Measurements from ENCODE around the gene SEMA6A.

SEMA6A gene

GRCh38 chr5:116459301-116459700, 115.3 kb downstream of the SEMA6A start:
- DNase-seq (ENCODE audit: low read depth): no peak

DNA sequence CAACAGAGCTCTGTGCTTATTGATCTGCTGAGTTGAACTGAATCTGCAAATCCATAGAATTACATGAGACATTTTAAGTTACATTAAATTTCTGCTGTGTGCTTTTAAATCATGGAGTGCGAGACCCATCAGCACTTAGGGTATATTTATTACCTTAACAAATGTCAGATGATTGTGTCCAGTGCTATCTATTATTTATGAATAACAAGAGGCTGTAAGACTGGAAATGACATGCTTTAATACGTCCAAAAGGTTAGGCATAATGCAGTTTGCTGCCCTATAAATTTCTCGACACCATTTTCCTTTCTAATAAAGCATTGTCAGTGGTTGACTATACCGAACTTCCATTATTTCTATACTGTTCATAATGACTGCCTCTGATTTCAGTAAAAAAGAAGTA, 117.6 kb downstream of the SEMA6A start:
- no peak for DNase-seq (ENCODE audit: low read depth)

DNA sequence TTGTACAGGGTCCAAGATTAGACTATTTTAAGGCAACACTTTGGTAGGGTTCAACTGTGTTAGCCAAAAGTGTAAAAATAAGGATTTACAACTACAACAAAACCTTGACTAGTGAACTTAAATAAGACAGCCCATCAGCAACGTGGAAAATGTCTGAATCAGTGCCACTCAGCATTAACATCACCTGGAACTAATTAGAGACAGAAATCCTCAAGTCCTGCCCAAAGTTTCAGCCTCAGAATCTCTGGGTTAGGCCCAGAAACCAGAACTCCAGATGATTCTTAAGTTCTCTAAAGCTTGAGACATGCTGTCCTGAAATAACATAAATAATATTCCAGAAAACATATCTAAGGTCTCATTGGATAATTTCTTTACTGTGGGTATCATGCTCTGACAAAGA, 118.6 kb downstream of the SEMA6A start:
- DNase-seq (ENCODE audit: low read depth): no peak

- DNase-seq (ENCODE audit: low read depth): no peak
These were observed 119.6 kb downstream of the SEMA6A start for GRCh38 chr5:116455061-116455460.

DNA sequence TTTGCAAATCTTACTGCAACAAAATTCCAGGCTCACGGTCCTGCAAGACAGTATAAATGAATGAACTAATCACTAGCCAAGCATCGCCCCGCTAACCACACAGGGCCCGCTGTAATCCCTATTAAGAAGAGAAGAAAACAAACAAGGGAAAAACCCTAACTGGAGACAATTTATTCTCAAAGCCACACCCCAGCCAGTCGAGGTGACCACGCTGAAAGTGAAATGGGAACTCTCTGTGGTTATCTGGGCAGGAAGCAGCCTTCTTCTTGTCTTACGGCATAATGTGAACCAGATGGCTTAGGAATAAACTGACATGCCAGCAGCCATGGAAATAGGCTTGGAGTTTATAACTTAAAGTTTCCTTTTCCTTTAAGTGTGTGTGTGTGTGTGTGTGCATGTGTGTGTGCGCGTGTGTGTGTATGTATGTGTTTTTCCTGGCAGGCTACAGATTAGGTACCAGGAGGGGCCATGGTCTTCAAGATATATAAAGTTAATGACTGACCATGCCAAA, 120.2 kb downstream of the SEMA6A start:
- no peak for DNase-seq (ENCODE audit: low read depth)

DNA sequence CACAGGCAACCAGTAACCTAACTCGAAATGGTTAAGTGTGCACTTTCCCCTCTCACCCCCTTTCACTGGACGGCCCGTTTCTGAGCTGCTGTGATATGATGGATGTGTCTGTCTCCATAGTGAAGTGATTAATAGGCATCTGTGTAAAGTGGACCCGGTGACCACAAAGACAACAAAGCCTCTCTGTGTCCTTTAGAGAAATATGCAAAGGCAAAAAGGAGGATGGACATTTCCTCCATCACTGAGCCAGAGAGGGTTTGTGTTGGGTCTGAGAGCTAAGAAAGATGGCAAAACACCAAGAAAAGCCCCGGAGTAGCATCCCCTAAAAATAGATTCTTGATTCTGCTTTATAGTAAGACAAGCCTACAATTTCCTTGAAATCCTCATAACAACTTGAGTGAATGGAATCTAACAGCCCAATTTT, 120.6 kb downstream of the SEMA6A start:
- DNase-seq (ENCODE audit: low read depth): no peak

DNA sequence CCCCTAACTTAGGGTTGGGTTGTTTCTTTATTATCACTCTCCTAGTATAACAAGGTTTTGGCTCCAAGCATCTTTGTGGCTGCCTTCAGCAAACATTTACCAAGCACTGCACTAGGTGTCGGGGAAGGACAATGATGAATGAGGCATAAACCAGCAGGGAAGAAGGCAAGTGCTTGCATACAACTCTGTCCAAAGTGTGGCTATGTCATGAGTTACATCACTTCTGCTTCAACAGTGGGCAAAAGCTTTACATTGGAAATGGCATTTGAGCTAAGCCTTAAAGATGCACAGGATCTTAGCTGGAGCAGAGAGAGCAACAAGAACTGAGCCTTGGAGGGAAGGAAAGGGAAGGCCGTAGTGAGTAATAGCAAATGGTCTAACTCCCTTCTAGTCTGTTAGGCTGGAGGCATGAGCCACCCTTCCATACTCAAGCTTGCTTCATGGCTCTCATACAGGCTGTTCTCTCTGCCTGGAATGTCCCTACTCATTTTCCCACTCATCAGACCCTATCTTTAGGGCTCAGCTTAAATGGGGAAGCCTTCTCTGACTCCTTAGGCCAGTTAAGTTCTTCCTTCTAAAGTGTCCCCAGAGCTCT, 121.8 kb downstream of the SEMA6A start:
- no peak for DNase-seq (ENCODE audit: low read depth)

DNA sequence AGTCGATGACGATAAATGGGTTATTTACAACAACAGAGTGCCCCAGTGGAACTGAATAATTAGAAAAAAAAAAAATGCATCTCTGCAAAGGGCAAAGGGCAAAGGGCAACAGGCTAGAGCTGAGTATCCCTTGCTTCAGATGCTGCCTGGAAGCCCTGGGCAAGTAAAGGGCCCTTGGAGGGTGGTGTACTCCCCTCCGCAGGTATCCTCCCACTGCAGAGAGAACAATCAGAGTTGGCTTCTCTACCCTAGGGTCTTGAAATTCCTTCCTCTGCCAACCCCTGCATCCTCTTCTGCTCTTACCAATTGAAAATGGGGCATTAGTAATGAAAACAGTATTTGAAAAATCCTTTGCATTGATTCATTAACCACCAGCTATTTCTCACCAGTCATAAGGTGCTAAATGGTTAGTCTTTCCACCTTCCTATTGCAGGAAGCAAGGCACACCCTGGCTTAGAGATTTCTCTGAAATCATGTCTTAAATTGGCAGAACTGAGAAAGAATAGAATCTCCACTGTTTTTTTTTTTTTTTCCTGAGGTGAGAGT, 122.6 kb downstream of the SEMA6A start:
- no peak for DNase-seq (ENCODE audit: low read depth)

GRCh38 chr5:116451066-116451465, 123.6 kb downstream of the SEMA6A start:
- DNase-seq (ENCODE audit: low read depth): no peak

DNA sequence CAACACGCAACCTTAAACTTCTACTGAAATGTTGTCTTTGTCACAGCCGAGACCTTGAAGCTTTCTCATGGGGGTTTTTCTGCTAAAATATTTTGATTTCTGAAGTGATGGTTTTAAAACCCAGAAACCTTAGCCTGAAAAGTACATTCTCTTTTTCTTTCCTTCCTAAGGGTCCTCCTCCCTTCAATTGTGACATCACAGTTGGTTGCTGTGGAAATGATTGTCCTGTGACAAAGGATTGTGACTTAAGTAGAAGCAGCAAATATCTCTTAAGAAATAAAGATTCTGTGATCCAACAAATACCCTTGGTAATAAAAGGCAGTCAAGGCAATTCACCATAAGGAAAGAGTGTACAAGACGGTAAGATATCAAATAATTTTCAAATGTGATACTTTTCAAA, 125.2 kb downstream of the SEMA6A start:
- no peak for DNase-seq (ENCODE audit: low read depth)

DNA sequence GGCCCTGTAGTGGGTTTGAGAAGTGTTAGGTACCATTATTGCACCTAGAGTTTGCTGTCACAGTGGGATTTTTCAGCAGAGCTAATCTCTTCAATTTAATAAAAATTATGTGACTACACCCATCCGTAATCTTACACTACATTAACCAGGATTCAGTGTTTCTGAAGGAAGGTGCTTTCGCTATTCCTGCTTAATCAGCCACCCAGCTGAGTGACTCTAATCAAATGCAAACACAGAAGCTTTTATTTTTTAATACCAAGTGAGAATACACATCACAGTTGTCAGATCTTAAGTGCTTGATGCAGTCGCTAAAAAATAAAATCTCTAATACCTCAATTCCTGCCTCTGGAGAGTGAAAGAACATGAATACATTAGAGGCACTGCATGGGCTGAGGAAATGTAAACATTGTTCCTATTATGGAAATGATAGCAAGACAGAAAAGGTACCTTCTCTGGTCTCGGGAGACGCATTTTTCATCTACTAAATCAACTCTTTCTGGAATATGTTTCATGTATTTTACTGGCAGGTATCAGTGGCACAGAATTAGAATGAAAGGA, 125.7 kb downstream of the SEMA6A start:
- no peak for DNase-seq (ENCODE audit: low read depth)

GRCh38 chr5:116448450-116448849, 126.2 kb downstream of the SEMA6A start:
- DNase-seq (ENCODE audit: low read depth): no peak

DNA sequence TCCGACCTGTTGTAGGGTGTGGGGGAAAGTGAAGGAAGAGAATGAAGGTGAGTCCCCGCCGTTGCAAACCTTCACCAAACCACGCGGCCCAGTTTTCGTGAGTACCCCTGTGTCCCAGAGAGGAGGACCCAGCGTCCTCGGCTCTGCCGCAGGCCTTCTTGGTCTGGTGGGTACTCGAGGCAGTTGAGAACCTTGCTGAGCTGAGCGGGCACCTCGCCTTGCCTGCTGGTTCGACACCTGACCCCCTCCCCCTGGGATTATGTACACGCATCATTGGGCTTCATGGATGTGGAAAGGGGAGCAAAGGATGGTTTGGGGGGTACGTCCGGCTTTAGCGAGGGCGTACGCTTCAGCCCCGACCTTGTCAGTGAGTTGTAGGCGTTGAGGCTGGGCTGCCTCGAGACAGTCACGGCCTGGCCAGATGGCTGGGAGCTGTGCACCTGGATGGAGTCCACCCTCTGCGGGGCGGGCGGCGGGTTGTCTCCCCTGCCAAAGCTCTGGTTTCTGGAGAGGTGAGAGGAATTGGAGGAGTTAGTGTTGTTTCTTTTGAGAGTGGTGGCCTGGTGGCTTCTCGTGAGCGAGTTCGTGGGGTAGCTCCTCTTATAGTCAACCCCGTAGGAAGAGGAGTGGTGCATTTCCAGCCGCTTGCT, 128.1 kb downstream of the SEMA6A start:
- DNase-seq (ENCODE audit: low read depth): no peak

DNA sequence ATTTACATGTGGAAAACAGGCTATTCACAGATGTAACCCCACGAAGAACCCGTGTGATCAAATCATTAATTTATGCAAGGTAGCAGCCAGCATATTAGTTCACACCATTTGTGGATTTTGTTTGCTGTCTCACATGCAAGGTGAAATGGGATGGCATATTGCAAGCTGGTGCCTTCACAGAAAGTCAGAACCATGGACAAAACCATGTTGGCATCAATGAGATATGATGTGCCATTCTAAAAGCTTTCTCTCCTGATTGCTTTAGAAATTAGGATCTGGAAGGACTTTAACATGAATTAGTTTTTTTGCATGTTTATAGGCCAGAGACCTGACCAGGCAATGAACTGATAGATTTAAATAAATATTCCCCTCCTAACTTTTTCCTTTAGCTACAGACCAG, 129.3 kb downstream of the SEMA6A start:
- DNase-seq (ENCODE audit: low read depth): no peak

- no peak for DNase-seq (ENCODE audit: low read depth)
These were observed 130.0 kb downstream of the SEMA6A start for GRCh38 chr5:116444373-116445295.

DNA sequence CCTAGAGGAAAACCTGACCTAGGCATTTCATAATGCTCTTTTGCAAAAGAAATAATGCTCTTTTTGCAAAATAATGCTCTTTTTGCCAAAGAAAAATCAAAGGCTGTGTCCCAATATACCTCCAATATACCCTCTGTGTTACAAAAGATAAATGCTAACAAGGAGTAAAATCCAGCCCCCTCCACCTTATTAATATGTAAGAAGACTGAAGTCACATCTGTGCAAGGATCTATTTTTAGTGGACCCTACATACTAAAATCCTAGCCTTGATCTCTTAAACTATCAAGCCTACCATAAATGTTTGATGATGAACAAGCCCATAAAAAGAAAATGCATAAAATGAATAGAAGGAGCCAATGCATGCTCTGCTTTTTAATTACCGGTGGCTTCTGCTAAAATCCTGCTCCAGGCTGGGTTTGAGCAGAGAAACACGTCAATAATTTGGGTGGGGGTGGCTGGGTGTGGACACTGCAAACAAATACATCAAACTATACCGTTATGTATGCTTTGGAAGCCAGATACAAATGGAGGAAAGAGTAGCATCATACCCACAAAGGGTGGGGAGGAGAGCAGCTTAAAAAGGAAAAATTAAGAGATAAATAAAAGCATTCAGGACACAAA, 131.6 kb downstream of the SEMA6A start:
- no peak for DNase-seq (ENCODE audit: low read depth)

DNA sequence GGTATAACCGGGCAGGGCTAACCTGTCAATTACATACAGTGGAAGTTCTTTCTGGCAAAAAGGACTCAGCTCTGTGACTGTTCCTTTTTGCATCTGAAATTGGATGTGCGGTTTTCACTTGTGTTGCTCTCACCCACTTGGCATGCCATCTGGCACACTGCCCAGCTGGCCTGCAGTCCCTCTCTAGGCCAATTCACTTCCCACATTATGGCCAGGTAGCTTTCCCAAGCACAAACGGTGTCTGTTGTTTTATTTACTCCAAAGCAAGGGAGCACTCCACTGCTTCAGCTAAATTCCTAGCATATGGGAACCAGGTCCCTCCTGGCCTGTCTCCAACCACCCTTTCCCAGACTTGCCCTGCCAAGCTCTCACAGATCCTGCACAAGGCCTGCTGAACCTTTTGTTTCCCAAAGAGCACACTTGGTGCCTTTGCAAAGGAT, 132.5 kb downstream of the SEMA6A start:
- no peak for DNase-seq (ENCODE audit: low read depth)

GRCh38 chr5:116441223-116441622, 133.4 kb downstream of the SEMA6A start:
- DNase-seq (ENCODE audit: low read depth): no peak

DNA sequence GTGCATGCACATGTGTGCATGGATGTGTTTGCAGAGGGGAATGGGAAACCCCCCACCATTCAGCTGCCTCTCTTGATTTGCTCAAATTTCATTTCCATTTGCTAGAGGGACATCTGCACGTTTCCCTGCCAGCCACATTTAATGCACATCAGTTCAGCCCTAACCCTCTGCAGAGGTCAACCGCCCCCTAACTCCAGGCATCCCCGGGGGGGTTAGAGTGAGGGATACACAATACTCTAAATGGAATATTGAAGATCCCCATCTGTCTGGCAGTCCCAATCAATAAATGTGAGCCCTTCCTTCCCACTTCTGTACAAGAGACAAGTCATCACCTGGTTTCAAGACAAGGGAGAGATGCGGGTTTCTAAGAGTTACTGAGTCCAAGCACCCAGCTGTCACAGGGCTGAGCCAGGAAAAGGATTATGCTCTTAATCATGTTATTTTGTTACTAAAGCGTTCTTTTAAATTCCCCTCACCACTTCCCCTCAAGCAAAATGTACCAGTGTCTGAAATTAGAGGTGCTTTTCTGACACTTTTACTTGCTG, 134.1 kb downstream of the SEMA6A start:
- DNase-seq (ENCODE audit: low read depth): no peak

GRCh38 chr5:116439905-116440304, 134.7 kb downstream of the SEMA6A start:
- no peak for DNase-seq (ENCODE audit: low read depth)

- DNase-seq (ENCODE audit: low read depth): no peak
These were observed 135.6 kb downstream of the SEMA6A start for GRCh38 chr5:116438979-116439554.

Measured in activated T-helper 1 cell treated with Interleukin-2 at 50 U/mL for 16 hours (primary cell).